ENCODE measurements around the gene CD81.

CD81 gene

GRCh38 chr11:2389377-2390026 lies 12.4 kb downstream of the CD81 start:
- H3K9me2 ChIP-seq (replicated peaks; ENCODE audit: insufficient read depth, low read length): no peaks in the 10 kb centered on the region
- peak overlapping the region; percentile 66 for H3K9ac ChIP-seq (ENCODE audit: low read length)
- peaks cover 71% of the 10 kb centered on the region for H3K79me2 ChIP-seq (ENCODE audit: insufficient read depth, low read length)
- no peak overlapping the region for H3K4me3 ChIP-seq (ENCODE audit: insufficient read depth, low read length, poor library complexity, severe bottlenecking)
- H3K4me2 ChIP-seq (ENCODE audit: low read depth, low read length, poor library complexity, severe bottlenecking): peak overlapping the region; percentile 79
- H3K9me3 ChIP-seq (ENCODE audit: insufficient read depth, low read length): no peaks in the 10 kb centered on the region
- H3F3A ChIP-seq (ENCODE audit: insufficient read depth): peaks cover 56% of the 10 kb centered on the region
- H4K20me1 ChIP-seq (ENCODE audit: low read depth, low read length): no peaks in the 10 kb centered on the region
- H3K36me3 ChIP-seq (ENCODE audit: low read length): no peaks in the 10 kb centered on the region
- TF ChIP-seq EZH2phosphoT487 (conservative IDR thresholded peaks at IDR 0.05; ENCODE audit: low read length): no peak
- peak; percentile 25 for TF ChIP-seq CTCF (IDR thresholded peaks at IDR 0.05; ENCODE audit: insufficient read depth, low read length, poor library complexity, severe bottlenecking)
- H3K27ac ChIP-seq (ENCODE audit: low read depth, low read length): peak overlapping the region; percentile 97
- no peaks in the 10 kb centered on the region for H3K27me3 ChIP-seq (ENCODE audit: low read length)
- no peak overlapping the region for H2AFZ ChIP-seq (ENCODE audit: low read depth, low read length, severe bottlenecking)

DNA sequence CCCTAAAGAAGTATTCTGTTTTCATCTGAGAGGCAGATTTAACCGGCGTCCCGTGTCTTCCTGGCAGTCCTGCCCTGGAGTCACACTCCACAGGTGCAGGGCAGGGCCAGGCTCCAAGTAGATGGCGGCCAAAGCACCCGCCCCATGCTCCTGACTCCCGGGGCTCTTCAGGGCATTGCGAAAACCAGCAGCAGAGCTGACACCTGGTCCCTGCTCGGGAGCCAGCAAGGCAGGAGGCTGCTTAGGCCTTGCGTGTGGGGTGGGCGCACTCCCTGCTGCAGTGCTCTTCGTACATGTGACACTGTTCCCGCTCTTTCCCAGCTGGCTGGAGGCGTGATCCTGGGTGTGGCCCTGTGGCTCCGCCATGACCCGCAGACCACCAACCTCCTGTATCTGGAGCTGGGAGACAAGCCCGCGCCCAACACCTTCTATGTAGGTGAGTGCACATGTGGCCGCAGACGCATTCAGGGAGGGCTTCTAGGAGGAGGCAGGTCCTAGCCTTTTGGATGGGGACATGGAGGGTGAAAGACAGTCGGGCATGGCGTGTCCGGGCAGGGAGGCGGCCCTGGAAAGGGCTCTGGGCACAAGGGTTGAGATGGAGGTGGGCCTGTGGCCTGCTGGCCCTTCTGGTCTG lies 13.1 kb downstream of the CD81 start:
- peak overlapping the region; percentile 79 for H3K4me2 ChIP-seq (ENCODE audit: low read depth, low read length, poor library complexity, severe bottlenecking)
- H3K9me3 ChIP-seq (ENCODE audit: insufficient read depth, low read length): no peaks in the 10 kb centered on the region
- TF ChIP-seq EZH2phosphoT487 (conservative IDR thresholded peaks at IDR 0.05; ENCODE audit: low read length) (no peak), CTCF (IDR thresholded peaks at IDR 0.05; ENCODE audit: insufficient read depth, low read length, poor library complexity, severe bottlenecking) (no peak)
- H3K9ac ChIP-seq (ENCODE audit: low read length): peak overlapping the region; percentile 66
- peaks cover 71% of the 10 kb centered on the region for H3K79me2 ChIP-seq (ENCODE audit: insufficient read depth, low read length)
- H3K9me2 ChIP-seq (replicated peaks; ENCODE audit: insufficient read depth, low read length): no peaks in the 10 kb centered on the region
- no peaks in the 10 kb centered on the region for H3K36me3 ChIP-seq (ENCODE audit: low read length)
- no peak overlapping the region for H3K4me3 ChIP-seq (ENCODE audit: insufficient read depth, low read length, poor library complexity, severe bottlenecking)
- H2AFZ ChIP-seq (ENCODE audit: low read depth, low read length, severe bottlenecking): no peak overlapping the region
- H3F3A ChIP-seq (ENCODE audit: insufficient read depth): peaks cover 49% of the 10 kb centered on the region
- H3K27ac ChIP-seq (ENCODE audit: low read depth, low read length): peak overlapping the region; percentile 97
- H4K20me1 ChIP-seq (ENCODE audit: low read depth, low read length): no peaks in the 10 kb centered on the region
- no peaks in the 10 kb centered on the region for H3K27me3 ChIP-seq (ENCODE audit: low read length)

DNA sequence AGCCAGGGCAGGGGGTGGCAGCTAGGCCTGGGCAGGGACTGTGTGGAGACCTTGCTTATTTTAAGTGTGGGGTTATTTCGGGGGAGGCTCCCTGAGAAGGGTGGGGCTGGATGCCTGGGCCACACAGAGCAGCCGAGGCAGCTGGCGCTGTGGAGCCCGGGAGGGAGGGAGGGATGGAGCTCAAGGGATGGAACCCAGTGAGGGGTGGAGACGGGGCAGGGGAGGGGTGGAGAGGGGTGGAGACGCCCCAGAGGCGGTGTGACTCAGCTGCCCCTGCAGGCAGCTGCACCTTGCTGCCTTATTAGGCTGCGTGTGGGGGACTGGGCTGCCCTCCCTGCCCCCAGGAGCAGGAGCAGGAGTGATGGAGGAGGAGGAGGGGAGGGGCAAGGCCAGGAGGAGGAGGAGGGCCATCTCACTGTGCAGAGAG lies 13.6 kb downstream of the CD81 start:
- Histone ChIP-seq H4K20me1 (ENCODE audit: low read depth, low read length) (no peaks in the 10 kb centered on the region), H2AFZ (ENCODE audit: low read depth, low read length, severe bottlenecking) (no peak overlapping the region), H3K9ac (ENCODE audit: low read length) (peak overlapping the region; percentile 66), H3K4me2 (ENCODE audit: low read depth, low read length, poor library complexity, severe bottlenecking) (peak overlapping the region; percentile 79), H3K36me3 (ENCODE audit: low read length) (no peaks in the 10 kb centered on the region), H3F3A (ENCODE audit: insufficient read depth) (peaks cover 44% of the 10 kb centered on the region), H3K27ac (ENCODE audit: low read depth, low read length) (peak overlapping the region; percentile 97), H3K27me3 (ENCODE audit: low read length) (no peaks in the 10 kb centered on the region), H3K9me3 (ENCODE audit: insufficient read depth, low read length) (no peaks in the 10 kb centered on the region), H3K9me2 (replicated peaks; ENCODE audit: insufficient read depth, low read length) (no peaks in the 10 kb centered on the region), H3K79me2 (ENCODE audit: insufficient read depth, low read length) (peaks cover 71% of the 10 kb centered on the region), H3K4me3 (ENCODE audit: insufficient read depth, low read length, poor library complexity, severe bottlenecking) (no peak overlapping the region)
- TF ChIP-seq EZH2phosphoT487 (conservative IDR thresholded peaks at IDR 0.05; ENCODE audit: low read length): no peak
- TF ChIP-seq CTCF (IDR thresholded peaks at IDR 0.05; ENCODE audit: insufficient read depth, low read length, poor library complexity, severe bottlenecking): no peak

All from SU-DHL-6 (cell line).